Tibial nerve (tissue), 4 donors: ENCODE results near the gene SDCCAG8.

Source experiments
- CTCF ChIP-seq, 5 experiments: fragments of 200-600 bp in 3 of 5; fragments of 450-650 bp in 2 of 5; sonication (generic) in 3 of 5; IDR thresholded peaks; one replicate each; pipeline ENCODE4 v1.5.1; 2016 to 2019; ENCODE audit warnings: antibody characterized with exemption in 5 of 5, mild to moderate bottlenecking in 3 of 5, moderate library complexity in 2 of 5
- EP300 ChIP-seq, 2 donors: sonication (generic); formaldehyde crosslinking; IDR thresholded peaks; one replicate each; pipeline ENCODE4 v1.6.1; 2017; ENCODE audit warnings: antibody characterized with exemption in 2 of 2, mild to moderate bottlenecking in 1 of 2
- POLR2A ChIP-seq, 2 donors: fragments of 450-650 bp; IDR thresholded peaks; one replicate each; pipeline ENCODE4 v1.6.1; 2017; ENCODE audit warnings: antibody characterized with exemption in 2 of 2, mild to moderate bottlenecking in 2 of 2, moderate library complexity in 2 of 2

DNA sequence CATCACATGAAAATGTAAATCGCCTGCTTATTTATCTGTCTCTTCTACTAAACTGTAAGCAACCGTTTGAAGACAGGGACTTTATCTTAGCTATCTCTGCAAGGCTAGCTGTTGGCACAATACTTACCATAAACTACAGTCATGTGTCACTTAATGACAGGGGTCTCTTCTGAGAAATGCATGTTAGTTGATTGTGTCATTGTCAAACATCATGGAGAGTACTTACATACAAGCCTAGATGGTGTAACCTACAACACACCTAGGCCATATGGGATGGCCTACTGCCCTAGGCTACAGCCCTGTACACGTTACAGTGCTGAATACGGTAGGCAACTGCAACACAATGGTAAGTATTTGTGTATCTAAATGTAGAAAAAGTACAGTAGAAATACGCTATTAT lies 267.9 kb downstream of the SDCCAG8 start:
- TF ChIP-seq CTCF (IDR thresholded peaks at IDR 0.05) (no peak), EP300 (IDR thresholded peaks at IDR 0.05) (no peak), POLR2A (IDR thresholded peaks at IDR 0.05) (no peak)
